LNCAP (cell line): ENCODE data around the gene RHOH.

Experiments used
- TF ChIP-seq, protein P1 (sequence below): fragments of 450-650 bp; IDR thresholded peaks from 2 replicates; pipeline ENCODE4 v1.5.1; 2017; ENCODE audit warnings: mild to moderate bottlenecking

The RHOH gene

DNA sequence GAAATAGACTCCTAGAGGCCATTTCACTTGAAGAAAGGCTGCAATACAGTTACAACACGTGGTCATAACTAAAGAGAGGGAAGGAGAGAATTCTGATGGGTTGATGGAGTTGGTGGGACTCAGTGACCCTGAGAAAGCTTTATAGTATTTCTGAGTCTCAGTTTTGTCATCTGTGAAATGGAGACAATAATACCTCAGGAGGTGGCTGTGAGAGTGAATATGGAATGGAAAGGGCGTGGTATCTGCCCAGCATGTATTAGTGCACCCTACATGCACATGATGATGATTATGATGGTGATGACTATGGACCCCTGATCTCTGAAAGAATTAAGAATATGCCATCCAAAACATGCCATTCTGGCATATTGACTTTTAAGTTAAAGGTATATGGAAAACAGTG, 66.0 kb downstream of the RHOH start:
- TF ChIP-seq, protein P1, sequence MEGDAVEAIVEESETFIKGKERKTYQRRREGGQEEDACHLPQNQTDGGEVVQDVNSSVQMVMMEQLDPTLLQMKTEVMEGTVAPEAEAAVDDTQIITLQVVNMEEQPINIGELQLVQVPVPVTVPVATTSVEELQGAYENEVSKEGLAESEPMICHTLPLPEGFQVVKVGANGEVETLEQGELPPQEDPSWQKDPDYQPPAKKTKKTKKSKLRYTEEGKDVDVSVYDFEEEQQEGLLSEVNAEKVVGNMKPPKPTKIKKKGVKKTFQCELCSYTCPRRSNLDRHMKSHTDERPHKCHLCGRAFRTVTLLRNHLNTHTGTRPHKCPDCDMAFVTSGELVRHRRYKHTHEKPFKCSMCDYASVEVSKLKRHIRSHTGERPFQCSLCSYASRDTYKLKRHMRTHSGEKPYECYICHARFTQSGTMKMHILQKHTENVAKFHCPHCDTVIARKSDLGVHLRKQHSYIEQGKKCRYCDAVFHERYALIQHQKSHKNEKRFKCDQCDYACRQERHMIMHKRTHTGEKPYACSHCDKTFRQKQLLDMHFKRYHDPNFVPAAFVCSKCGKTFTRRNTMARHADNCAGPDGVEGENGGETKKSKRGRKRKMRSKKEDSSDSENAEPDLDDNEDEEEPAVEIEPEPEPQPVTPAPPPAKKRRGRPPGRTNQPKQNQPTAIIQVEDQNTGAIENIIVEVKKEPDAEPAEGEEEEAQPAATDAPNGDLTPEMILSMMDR, result no peak

DNA sequence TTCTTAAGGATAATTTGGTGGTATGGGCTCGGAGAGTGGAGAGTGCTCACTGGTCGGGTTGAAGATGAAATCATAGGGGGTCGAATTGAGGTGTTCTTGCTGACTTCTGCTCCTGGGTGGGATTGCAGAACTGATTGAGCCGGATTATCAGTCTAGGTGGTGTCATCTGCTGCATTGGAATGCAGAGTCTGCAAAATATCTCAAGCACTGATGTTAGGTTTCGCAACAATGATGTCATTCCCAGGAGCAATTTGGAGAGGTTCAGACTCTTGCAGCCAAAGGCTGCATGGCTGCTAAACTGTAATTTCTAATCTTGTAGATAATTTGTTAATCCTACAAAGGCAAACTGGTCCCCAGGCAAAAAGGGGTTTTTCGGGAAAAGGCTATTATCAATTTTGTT, 67.7 kb downstream of the RHOH start:
- TF ChIP-seq, protein P1, result no peak

DNA sequence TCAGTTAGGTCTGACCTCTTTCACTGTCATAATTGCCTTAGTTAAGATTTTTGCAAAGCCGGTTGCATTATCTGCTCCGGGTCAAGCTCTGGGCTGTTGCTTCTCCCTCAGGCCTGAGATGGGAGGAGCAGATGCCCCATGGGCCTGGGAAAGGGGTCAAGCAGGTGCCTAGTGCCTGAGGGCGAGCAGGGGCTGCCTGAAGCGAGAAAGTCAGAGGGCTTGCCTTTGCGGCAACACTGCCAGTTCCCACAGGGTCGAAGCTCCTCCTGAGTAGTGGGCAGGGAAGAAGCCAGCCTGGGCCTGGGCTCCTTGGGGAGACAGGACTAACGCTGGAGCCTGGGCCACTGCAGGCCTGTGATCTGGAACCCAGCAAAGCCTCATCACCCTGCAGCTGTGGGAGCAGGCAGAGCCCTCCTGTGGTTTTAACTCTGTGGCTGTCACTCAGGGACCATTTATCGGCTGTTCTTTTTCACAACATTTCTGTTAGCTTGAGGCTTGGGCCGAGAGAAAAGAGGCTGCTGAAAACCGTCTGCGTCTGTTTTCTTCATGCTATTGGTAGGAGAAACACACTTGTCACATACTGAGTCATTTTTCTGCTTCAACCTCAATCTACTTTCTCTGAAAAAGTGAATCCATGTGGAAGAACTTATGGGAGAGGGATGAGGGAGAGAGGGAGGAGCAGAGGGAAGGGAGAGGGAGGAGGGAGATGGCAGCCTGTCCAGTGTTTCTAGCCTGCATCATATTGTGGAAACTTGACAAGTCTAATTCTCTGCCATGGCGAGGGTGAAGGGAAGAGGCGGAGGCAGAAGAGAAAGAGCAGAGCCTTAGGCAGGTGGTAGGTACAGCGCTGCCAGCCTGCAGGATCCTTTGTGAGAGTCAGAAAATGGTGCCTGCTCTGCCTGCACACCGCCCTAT, 68.4 kb downstream of the RHOH start:
- TF ChIP-seq, protein P1, result no peak

DNA sequence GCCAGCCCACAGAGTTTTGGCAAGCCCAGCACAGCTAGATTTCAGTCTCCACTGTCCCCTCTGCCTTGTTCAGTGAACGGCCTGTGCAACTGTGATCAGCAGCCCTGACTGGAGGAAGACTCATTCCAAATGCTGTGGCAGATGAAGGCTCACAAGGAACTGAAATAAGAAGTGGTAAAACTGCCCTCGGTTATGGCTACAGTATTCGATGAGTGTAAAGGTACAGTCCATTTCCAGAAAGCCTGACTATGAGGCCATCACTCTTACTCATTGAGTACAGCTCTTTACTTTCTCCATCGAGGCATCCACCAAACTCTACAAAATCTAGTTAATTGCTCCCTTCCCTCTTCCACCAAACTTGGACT, 69.1 kb downstream of the RHOH start:
- TF ChIP-seq, protein P1, result no peak

DNA sequence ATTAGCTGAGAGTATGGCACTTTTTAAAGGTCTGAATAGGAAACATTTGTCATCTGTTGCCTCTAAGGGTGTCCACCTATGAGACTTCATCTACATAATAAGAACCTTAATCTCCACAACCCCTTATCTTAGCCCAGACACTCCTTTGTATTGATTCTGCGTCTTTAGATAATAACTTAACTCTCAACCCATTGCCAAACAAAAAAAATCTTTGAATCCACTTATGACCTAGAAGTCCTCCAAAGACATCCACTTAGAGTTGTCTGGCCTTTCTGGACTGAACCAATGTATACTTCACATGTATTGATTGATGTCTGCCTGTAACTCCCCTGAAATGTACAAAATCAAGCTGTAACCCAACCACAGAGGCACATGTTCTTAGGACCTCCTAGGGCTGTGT, 72.3 kb downstream of the RHOH start:
- TF ChIP-seq, protein P1, result no peak

DNA sequence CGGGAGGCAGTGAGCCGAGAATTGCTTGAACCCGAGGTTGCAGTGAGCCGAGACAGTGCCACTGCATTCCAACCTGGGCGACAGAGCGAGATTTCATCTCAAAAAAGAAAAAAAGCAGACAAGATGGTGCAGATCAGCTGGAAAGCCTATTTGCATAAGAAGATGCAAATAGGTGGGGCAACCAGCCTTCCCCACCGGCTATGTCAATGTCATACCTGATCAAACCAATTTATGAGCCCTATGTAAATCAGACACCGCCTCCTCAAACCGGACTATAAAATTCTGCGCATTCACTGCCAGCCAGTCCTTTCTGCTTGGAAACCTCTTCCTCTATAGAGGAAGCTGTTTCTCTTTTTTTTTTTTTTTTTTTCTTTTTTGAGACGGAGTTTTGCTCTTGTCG, 73.8 kb downstream of the RHOH start:
- TF ChIP-seq, protein P1, result no peak

DNA sequence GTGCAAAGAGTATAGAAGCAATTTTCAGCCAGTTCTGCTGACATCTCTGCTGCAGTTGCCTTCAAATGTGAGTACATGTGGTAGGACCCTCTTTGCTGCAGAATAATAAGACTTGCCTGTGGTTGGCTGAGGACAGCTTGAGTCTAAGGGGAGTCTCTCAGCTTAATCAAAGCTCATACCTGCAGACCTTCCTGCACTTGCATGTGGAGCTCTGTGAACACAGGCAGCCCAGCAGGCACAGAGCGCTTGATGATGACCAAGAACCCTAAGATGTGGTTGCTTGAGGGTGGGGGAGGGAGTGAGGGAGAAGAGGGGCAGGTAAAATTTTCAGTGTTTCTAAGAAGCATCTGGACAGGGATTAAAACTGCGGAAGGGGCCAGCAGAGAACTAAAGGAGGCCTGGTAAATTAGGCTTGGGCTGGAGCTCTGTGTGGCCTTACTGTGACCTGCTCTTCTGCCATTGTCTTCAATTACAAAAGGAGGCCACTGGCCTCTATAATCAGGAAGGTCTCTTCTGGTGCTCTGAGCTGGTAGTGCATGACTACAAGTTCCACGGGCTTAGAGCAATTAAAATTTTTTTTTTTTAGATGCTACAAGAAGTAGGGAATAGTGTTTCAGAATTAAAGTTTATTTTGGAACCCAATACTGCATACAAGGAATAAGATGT, 78.4 kb downstream of the RHOH start:
- TF ChIP-seq, protein P1, result no peak
